Central memory CD8-positive, alpha-beta T cell (primary cell): ENCODE measurements around the gene CDHR3.

Experiments used
- ATAC-seq: fragments of 150-1000 bp; cut with Tn5 transposase; replicated peaks from 2 replicates; pipeline ENCODE4 v1.10.0; 2022; ENCODE audit warnings: mild to moderate bottlenecking, moderate FRiP score, moderate number of reproducible peaks; ENCODE audit not compliant: poor library complexity, severe bottlenecking; ENCODE audit errors: extremely low read depth
- DNase-seq, 2 donors: peaks; one replicate each; pipeline ENCODE4 v3.0.0; 2021; ENCODE audit warnings: low spot score in 2 of 2
- H3K27ac Mint-ChIP-seq: one replicate; pipeline ENCODE4 v1.8.0; 2022; ENCODE audit warnings: low read depth, mild to moderate bottlenecking, moderate library complexity, mixed read lengths
- H3K27me3 Mint-ChIP-seq: one replicate; pipeline ENCODE4 v1.8.0; 2022; ENCODE audit warnings: mixed read lengths
- H3K36me3 Mint-ChIP-seq: one replicate; pipeline ENCODE4 v1.8.0; 2022; ENCODE audit warnings: mild to moderate bottlenecking, moderate library complexity, mixed read lengths; ENCODE audit not compliant: insufficient read depth
- H3K4me1 Mint-ChIP-seq: one replicate; pipeline ENCODE4 v1.8.0; 2022; ENCODE audit warnings: mixed read lengths
- H3K4me3 Mint-ChIP-seq: one replicate; pipeline ENCODE4 v1.8.0; 2022; ENCODE audit warnings: mild to moderate bottlenecking, moderate library complexity, mixed read lengths
- H3K9me3 Mint-ChIP-seq: one replicate; pipeline ENCODE4 v1.8.0; 2022; ENCODE audit warnings: mixed read lengths

The CDHR3 gene

GRCh38 chr7:106062006-106062405 lies 98.9 kb downstream of the CDHR3 start:
- Mint-ChIP-seq H3K9me3 (no peaks in the 10 kb centered on the region), H3K27me3 (no peaks in the 10 kb centered on the region), H3K27ac (no peak overlapping the region), H3K4me3 (no peak overlapping the region), H3K4me1 (peaks cover 12% of the 10 kb centered on the region), H3K36me3 (peaks cover 2% of the 10 kb centered on the region)
- DNase-seq (no peak), ATAC-seq (no peak)

DNA sequence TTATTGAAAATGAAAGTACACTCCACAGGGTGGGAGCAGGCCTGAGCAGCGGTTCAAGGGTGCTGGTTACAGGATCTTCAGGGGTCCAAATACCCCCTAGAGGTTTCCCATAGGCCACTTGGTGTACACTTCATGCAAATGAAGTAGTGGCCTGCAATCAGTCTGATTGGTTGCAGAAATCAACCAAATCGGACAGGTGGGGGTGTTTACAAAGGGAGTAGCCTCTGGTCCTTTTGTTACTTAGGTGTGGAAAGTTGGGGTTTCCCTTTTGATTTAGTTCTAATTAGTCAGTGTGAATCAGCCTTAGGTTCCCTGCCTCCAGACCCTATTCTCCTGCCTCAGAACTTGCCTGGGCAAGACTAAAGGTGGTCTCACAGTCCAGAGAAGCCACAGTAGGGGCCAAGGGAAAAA lies 99.5 kb downstream of the CDHR3 start:
- Mint-ChIP-seq H3K4me3 (no peak overlapping the region), H3K27ac (no peak overlapping the region), H3K4me1 (peaks cover 11% of the 10 kb centered on the region)

DNA sequence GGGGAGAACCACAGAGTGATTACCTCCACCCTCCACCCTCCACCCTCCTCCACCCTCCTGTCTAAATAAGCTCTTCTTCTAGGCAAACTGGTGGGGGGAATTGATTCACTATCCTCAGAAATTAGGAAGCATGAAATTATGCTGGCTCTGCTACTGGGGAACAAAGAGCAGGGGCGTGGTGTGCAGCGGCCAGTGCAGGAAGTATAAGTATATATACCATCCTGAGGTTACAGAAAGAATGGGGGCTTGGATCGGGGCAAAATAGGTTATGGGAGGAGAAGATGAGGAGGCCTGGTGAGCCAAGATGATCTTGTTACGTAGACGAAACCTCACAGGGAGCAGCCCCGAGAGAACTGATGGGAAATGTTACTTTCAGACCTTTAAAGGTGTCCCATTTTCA lies 100.0 kb downstream of the CDHR3 start:
- no peak overlapping the region for H3K4me3 Mint-ChIP-seq
- no peak overlapping the region for H3K27ac Mint-ChIP-seq
- H3K27me3 Mint-ChIP-seq: no peaks in the 10 kb centered on the region
- DNase-seq (no peak), ATAC-seq (no peak)
- no peaks in the 10 kb centered on the region for H3K9me3 Mint-ChIP-seq
- no peaks in the 10 kb centered on the region for H3K36me3 Mint-ChIP-seq
- H3K4me1 Mint-ChIP-seq: peaks cover 6% of the 10 kb centered on the region

More for the DNA sequence above, 99.5 kb downstream of the CDHR3 start:
- peaks cover 2% of the 10 kb centered on the region for H3K36me3 Mint-ChIP-seq
- H3K9me3 Mint-ChIP-seq: no peaks in the 10 kb centered on the region
- no peaks in the 10 kb centered on the region for H3K27me3 Mint-ChIP-seq
- ATAC-seq: no peak
- DNase-seq: no peak

- H3K27me3 Mint-ChIP-seq: no peaks in the 10 kb centered on the region
- ATAC-seq (no peak), DNase-seq (no peak)
- H3K4me3 Mint-ChIP-seq: no peak overlapping the region
- peaks cover 5% of the 10 kb centered on the region for H3K4me1 Mint-ChIP-seq
- H3K9me3 Mint-ChIP-seq: no peaks in the 10 kb centered on the region
- H3K36me3 Mint-ChIP-seq: no peaks in the 10 kb centered on the region
- no peak overlapping the region for H3K27ac Mint-ChIP-seq
Observed at GRCh38 chr7:106063692-106064091, 100.6 kb downstream of the CDHR3 start.

- Mint-ChIP-seq H3K9me3 (no peaks in the 10 kb centered on the region), H3K4me1 (peaks cover 5% of the 10 kb centered on the region), H3K36me3 (no peaks in the 10 kb centered on the region), H3K27ac (no peak overlapping the region), H3K4me3 (no peak overlapping the region), H3K27me3 (no peaks in the 10 kb centered on the region)
- ATAC-seq: no peak
- no peak for DNase-seq
Observed at GRCh38 chr7:106064316-106064715, 101.3 kb downstream of the CDHR3 start.

- ATAC-seq (no peak), DNase-seq (no peak)
- H3K4me3 Mint-ChIP-seq: no peak overlapping the region
- no peak overlapping the region for H3K27ac Mint-ChIP-seq
- H3K4me1 Mint-ChIP-seq: peaks cover 5% of the 10 kb centered on the region
- no peaks in the 10 kb centered on the region for H3K27me3 Mint-ChIP-seq
- no peaks in the 10 kb centered on the region for H3K36me3 Mint-ChIP-seq
- H3K9me3 Mint-ChIP-seq: no peaks in the 10 kb centered on the region
Observed at GRCh38 chr7:106064771-106065574, 101.9 kb downstream of the CDHR3 start.

GRCh38 chr7:106065575-106066500 lies 102.8 kb downstream of the CDHR3 start:
- DNase-seq (no peak), ATAC-seq (no peak)
- Mint-ChIP-seq H3K27me3 (no peaks in the 10 kb centered on the region), H3K4me3 (no peak overlapping the region), H3K9me3 (no peaks in the 10 kb centered on the region), H3K27ac (no peak overlapping the region), H3K36me3 (no peaks in the 10 kb centered on the region), H3K4me1 (peaks cover 11% of the 10 kb centered on the region)

DNA sequence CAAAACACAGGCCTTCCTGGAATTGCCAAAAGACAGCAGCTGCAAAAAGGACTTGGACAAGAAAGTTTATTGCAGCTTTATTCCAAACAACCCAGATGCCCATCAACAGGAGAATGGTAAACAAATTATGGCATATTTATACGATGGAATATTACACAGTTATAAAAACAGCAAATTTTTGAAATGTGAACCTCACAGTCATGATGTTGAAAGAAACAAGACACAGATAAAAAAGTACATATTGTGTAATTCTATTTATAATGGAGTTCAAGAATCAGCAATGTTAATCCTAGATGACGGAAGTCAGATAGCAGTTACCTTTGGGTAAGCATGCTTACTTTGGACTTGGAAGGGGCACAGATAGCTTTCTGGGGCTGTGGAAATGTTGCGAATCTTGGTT lies 104.6 kb downstream of the CDHR3 start:
- DNase-seq (no peak), ATAC-seq (no peak)
- H3K27ac Mint-ChIP-seq: no peak overlapping the region
- H3K4me1 Mint-ChIP-seq: peaks cover 24% of the 10 kb centered on the region
- H3K27me3 Mint-ChIP-seq: no peaks in the 10 kb centered on the region
- no peaks in the 10 kb centered on the region for H3K9me3 Mint-ChIP-seq
- H3K4me3 Mint-ChIP-seq: no peak overlapping the region
- H3K36me3 Mint-ChIP-seq: no peaks in the 10 kb centered on the region

- Mint-ChIP-seq H3K4me1 (peaks cover 25% of the 10 kb centered on the region), H3K27me3 (no peaks in the 10 kb centered on the region), H3K9me3 (no peaks in the 10 kb centered on the region), H3K4me3 (no peak overlapping the region), H3K27ac (no peak overlapping the region), H3K36me3 (no peaks in the 10 kb centered on the region)
- ATAC-seq: no peak
- DNase-seq: no peak
Observed at GRCh38 chr7:106068538-106068961, 105.5 kb downstream of the CDHR3 start.

GRCh38 chr7:106068986-106069385 lies 105.9 kb downstream of the CDHR3 start:
- Mint-ChIP-seq H3K36me3 (no peaks in the 10 kb centered on the region), H3K4me1 (peaks cover 29% of the 10 kb centered on the region), H3K4me3 (no peak overlapping the region), H3K27ac (no peak overlapping the region), H3K27me3 (no peaks in the 10 kb centered on the region), H3K9me3 (no peaks in the 10 kb centered on the region)
- DNase-seq: no peak
- ATAC-seq: no peak

DNA sequence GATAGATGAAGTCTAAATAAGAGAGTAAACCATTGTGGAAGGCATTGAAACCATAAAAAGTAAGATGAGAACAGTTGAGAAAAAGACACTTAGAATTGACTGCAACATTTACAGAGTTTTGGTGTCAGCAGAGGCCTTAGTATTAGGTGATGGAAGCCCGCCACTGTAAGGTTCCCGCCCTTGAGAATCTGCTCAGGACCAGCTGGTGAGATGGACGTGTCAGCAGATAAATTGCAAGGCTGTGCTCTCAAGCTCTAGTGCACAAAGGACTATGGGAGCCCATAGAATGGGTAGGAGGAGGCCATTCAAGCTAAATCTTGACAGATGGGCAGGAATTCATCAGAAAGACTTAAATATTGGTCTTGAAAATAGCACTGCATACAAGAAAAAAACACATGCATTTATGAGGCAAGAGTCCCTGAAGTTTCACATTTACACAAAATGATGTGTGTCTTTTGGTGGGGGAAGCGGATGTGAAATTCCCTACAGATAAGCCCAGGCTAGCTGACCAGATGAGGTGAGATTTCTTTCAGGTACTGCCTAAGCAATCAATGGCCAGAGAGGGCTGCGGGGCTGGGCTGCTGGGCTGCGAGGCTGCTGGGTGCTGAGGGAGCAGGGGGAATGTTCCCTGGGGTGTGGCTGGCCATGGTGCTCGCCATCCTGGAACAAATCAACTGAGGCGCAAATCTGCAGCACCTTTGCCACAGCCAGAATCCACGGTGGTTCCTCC lies 106.6 kb downstream of the CDHR3 start:
- Mint-ChIP-seq H3K9me3 (no peaks in the 10 kb centered on the region), H3K4me3 (no peak overlapping the region), H3K27me3 (no peaks in the 10 kb centered on the region), H3K36me3 (no peaks in the 10 kb centered on the region), H3K4me1 (peaks cover 30% of the 10 kb centered on the region), H3K27ac (no peak overlapping the region)
- ATAC-seq (no peak), DNase-seq (peak in 1 of 2 donors; percentile 6)

GRCh38 chr7:106070201-106070551 lies 107.1 kb downstream of the CDHR3 start:
- H3K36me3 Mint-ChIP-seq: no peaks in the 10 kb centered on the region
- no peak overlapping the region for H3K27ac Mint-ChIP-seq
- no peak overlapping the region for H3K4me3 Mint-ChIP-seq
- ATAC-seq (no peak), DNase-seq (no peak)
- no peaks in the 10 kb centered on the region for H3K9me3 Mint-ChIP-seq
- peaks cover 30% of the 10 kb centered on the region for H3K4me1 Mint-ChIP-seq
- no peaks in the 10 kb centered on the region for H3K27me3 Mint-ChIP-seq
